ENCODE results near the gene CCL8. TPM values are rescaled to one million over a fixed set of nuclear protein-coding genes. Genes with fewer than 3 reads are reported as not detected.

Gene CCL8
- polyA plus RNA-seq, 1 experiment: 0.06 TPM

DNA sequence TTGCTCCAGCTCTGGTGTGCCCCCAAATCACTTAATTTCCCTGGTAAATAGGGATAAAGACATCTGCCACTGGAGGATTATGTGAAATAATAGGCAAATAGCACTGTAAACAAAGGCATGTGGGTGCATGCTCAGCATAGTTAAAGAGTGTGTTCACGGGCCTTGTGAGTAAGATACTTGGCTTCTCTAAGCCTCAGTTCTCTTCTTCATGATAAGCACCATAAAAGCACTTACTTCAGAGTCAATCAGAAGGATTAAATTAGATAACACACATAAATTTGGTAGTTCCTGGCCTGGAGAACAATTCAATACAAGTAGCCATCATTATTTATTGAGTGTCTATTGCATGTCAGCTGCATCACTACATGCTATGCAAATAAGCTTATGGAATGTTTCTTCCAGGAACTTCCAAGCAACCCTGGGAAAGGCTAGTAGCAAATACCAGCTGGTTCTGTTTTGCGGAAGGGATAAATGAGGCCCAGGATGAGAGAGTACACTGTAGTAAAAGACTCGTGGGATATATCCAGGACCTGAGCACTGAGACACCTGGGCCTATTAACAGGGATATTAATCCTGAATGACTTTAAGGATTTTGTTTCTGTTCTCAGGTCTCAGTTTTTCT, 19.2 kb upstream of the CCL8 start:
- DNase-seq (ENCODE audit: low read depth, low spot score): no peak
- H3K27ac ChIP-seq (ENCODE audit: low read depth, low read length): peak overlapping the region; percentile 88
- no peaks in the 10 kb centered on the region for H3K27me3 ChIP-seq (ENCODE audit: control insufficient read depth, insufficient read depth, low read length)
- H3K9me3 ChIP-seq (ENCODE audit: control insufficient read depth, insufficient read depth, low read length): no peaks in the 10 kb centered on the region
- H3K4me3 ChIP-seq (ENCODE audit: low read depth, low read length): no peak overlapping the region
- TF ChIP-seq, protein P1, sequence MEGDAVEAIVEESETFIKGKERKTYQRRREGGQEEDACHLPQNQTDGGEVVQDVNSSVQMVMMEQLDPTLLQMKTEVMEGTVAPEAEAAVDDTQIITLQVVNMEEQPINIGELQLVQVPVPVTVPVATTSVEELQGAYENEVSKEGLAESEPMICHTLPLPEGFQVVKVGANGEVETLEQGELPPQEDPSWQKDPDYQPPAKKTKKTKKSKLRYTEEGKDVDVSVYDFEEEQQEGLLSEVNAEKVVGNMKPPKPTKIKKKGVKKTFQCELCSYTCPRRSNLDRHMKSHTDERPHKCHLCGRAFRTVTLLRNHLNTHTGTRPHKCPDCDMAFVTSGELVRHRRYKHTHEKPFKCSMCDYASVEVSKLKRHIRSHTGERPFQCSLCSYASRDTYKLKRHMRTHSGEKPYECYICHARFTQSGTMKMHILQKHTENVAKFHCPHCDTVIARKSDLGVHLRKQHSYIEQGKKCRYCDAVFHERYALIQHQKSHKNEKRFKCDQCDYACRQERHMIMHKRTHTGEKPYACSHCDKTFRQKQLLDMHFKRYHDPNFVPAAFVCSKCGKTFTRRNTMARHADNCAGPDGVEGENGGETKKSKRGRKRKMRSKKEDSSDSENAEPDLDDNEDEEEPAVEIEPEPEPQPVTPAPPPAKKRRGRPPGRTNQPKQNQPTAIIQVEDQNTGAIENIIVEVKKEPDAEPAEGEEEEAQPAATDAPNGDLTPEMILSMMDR (IDR thresholded peaks at IDR 0.05; ENCODE audit: low read depth, low read length): no peak
- POLR2A ChIA-PET: interaction anchor here (1.4 to 2.6 kb wide), 3 partner anchors 24 to 48 kb away, joined by 5 to 11 read pairs (median 11); partner anchors contain the start of gene CCL2
- CTCF ChIA-PET: interaction anchor here (4.4 to 14.2 kb wide), 2 partner anchors 61 to 99 kb away, joined by 27 to 192 read pairs; partner anchors contain the start of gene CCL1

- DNase-seq (ENCODE audit: low read depth, low spot score): no peak
- TF ChIP-seq, protein P1 (IDR thresholded peaks at IDR 0.05; ENCODE audit: low read depth, low read length): no peak
- peak overlapping the region; percentile 88 for H3K27ac ChIP-seq (ENCODE audit: low read depth, low read length)
- no peaks in the 10 kb centered on the region for H3K9me3 ChIP-seq (ENCODE audit: control insufficient read depth, insufficient read depth, low read length)
- ChIA-PET CTCF (interaction anchor here (1.0 to 14.2 kb wide), 5 partner anchors 19 to 130 kb away, joined by 3 to 192 read pairs (median 4); partner anchors contain the start of genes CCL1 and CCL8), POLR2A (interaction anchor here (0.6 to 2.6 kb wide), 9 partner anchors 15 to 1480 kb away, joined by 3 to 11 read pairs (median 3); partner anchors contain the start of genes CCL11 and CCL2)
- no peaks in the 10 kb centered on the region for H3K27me3 ChIP-seq (ENCODE audit: control insufficient read depth, insufficient read depth, low read length)
- H3K4me3 ChIP-seq (ENCODE audit: low read depth, low read length): no peak overlapping the region
These were observed 18.4 kb upstream of the CCL8 start for GRCh38 chr17:34300652-34301370.

- DNase-seq (ENCODE audit: low read depth, low spot score): no peak
- ChIA-PET POLR2A (interaction anchor here (1.1 to 2.6 kb wide), 2 partner anchors 11 to 47 kb away, joined by 3 to 11 read pairs; partner anchors contain the start of gene CCL2), CTCF (interaction anchor here (1.1 to 14.2 kb wide), 3 partner anchors 17 to 101 kb away, joined by 3 to 192 read pairs (median 27); partner anchors contain the start of genes CCL1 and CCL8)
- no peaks in the 10 kb centered on the region for H3K27me3 ChIP-seq (ENCODE audit: control insufficient read depth, insufficient read depth, low read length)
- H3K4me3 ChIP-seq (ENCODE audit: low read depth, low read length): no peak overlapping the region
- H3K9me3 ChIP-seq (ENCODE audit: control insufficient read depth, insufficient read depth, low read length): no peaks in the 10 kb centered on the region
- no peak overlapping the region for H3K27ac ChIP-seq (ENCODE audit: low read depth, low read length)
- TF ChIP-seq, protein P1 (IDR thresholded peaks at IDR 0.05; ENCODE audit: low read depth, low read length): no peak
These were observed 17.2 kb upstream of the CCL8 start for GRCh38 chr17:34301986-34302385.

GRCh38 chr17:34302636-34303035, 16.6 kb upstream of the CCL8 start:
- Histone ChIP-seq H3K4me3 (ENCODE audit: low read depth, low read length) (no peak overlapping the region), H3K27ac (ENCODE audit: low read depth, low read length) (no peak overlapping the region), H3K9me3 (ENCODE audit: control insufficient read depth, insufficient read depth, low read length) (no peaks in the 10 kb centered on the region), H3K27me3 (ENCODE audit: control insufficient read depth, insufficient read depth, low read length) (no peaks in the 10 kb centered on the region)
- POLR2A ChIA-PET: interaction anchor here (1.1 kb wide), 1 partner anchor 10 kb away, joined by 3 read pairs; no protein-coding TSS in a partner anchor
- CTCF ChIA-PET: interaction anchor here (4.4 to 14.2 kb wide), 2 partner anchors 58 to 102 kb away, joined by 27 to 192 read pairs; partner anchors contain the start of gene CCL1
- TF ChIP-seq, protein P1 (IDR thresholded peaks at IDR 0.05; ENCODE audit: low read depth, low read length): no peak
- no peak for DNase-seq (ENCODE audit: low read depth, low spot score)
